Nucleus accumbens (tissue), 56 donors: ENCODE results near the gene NBPF4.
"Not testable (repeated sequence)": the region's sequence is repeated elsewhere in the genome, so short reads cannot be mapped to it uniquely, and the experiment has no call there.

ENCODE experiments used
- DNase-seq, 56 donors: peaks; one replicate each; lab custom pipeline; 2025; lab: John Stamatoyannopoulos, UW

The NBPF4 gene, protein sequence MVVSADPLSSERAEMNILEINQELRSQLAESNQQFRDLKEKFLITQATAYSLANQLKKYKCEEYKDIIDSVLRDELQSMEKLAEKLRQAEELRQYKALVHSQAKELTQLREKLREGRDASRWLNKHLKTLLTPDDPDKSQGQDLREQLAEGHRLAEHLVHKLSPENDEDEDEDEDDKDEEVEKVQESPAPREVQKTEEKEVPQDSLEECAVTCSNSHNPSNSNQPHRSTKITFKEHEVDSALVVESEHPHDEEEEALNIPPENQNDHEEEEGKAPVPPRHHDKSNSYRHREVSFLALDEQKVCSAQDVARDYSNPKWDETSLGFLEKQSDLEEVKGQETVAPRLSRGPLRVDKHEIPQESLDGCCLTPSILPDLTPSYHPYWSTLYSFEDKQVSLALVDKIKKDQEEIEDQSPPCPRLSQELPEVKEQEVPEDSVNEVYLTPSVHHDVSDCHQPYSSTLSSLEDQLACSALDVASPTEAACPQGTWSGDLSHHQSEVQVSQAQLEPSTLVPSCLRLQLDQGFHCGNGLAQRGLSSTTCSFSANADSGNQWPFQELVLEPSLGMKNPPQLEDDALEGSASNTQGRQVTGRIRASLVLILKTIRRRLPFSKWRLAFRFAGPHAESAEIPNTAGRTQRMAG

DNA sequence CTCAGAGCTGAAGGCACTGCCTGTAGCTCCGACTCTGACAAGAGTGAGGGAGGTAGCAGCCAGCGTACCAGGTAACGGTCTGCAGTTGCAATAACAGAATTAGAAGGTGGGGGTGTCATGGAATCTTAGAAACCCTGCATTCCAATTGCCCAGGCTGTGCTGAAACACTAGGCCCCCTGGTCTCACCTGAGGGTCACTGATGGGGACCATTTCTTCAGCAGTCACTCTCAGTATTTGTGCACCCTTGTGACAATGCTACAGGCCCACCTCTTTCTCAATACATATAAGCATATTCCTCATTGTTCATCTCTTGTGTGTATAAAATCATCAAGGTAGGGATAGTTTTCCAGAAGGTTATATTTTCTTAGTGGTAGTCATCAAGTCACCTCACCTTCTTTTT lies at the start of gene NBPF4:
Gene NBPF4, minus strand, starts transcription at position 101 of the 400 bp plus-strand sequence. CDS start 315 bp downstream, outside the sequence.
- DNase-seq: not testable (repeated sequence)

DNA sequence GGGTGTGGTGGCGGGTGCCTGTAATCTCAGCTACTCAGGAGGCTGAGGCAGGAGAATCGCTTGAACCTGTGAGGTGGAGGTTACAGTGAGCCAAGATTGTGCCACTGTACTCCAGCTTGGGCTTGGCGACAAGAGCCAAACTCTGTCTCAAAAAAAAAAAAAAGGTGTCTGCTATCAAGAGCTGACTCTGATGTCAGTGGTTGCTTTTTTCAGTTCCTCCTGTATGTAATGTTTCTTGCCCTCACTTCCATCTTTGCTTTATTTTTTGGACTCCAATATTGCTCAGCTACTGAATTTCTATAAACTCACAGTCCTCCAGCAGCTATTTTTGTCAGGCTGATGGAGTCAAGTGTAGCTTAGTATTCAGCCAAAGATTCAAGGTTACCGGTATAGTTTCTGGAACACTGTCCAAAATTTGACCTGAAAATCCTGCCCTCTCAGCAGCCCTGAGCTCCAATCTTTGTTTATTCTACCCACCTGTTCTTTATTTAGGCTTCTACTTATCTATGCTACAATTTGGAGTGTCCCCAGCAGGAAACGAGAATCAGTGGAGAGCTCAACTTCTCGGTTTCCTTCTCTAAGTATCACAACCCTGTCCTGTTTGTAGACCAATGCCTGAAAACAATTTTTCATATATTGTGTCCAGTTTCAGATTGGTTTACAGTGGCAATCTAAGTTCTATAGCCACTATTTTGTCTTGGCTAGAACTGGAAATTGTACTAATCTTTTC lies 38.8 kb upstream of the NBPF4 start:
- DNase-seq: not testable (repeated sequence)

DNA sequence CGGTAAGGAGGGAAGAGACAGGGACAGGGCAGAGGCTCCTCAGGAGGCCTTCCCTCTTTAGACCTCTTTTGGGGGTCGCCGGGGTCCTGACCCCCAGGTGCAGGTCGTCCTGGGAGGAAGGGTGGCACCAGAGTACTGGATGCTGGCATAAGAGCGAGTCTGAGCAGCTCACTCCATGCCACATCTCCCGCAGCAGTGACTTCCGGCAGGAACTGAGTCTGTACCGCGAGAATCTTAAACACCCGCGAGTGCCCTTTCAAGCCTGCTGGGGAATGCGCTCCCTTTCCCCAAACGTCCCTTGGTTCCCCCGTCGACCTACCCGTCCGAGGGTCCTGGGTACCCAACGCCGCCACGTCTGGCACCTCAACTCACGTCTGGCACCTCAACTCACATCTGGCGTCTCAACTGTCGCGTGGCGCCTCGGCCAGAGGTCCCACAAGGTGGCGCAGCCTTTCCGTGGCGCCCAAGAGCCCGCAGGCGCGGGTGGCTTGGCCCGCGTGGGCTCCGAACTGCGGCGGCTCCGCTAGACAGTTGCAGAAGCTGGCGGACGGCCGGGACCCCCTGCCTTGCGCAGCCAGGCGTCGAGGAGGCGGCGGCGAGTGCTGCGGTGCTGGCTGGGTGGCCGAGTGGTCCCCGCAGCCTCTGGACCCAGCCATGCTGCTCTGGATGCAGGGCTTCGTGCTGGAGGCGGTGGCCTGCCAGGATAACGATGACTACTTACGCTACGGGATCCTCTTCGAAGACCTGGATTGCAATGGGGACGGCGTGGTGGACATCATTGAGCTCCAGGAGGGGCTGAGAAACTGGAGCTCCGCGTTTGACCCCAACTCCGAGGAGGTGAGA lies 28.8 kb upstream of the NBPF4 start:
- DNase-seq: not testable (repeated sequence)

DNA sequence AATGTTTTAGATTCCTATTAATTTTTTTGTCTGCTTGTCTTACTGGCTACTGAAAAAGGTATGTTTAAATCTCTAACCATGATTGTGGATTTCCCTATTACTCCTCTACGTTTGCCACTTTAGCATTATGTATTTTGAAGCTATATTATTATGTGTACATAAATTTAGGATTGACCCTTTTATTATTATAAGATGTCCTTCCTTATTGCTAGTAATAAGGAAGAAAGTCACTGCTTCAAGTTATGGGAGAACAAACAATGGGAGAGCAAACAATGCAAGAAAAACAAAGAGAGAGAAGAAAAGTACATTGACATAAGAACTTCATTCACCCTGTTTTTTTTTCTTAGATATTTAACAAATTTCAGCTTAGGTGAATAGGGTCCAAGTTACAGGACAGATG lies 23.2 kb upstream of the NBPF4 start:
- not testable (repeated sequence) for DNase-seq

DNA sequence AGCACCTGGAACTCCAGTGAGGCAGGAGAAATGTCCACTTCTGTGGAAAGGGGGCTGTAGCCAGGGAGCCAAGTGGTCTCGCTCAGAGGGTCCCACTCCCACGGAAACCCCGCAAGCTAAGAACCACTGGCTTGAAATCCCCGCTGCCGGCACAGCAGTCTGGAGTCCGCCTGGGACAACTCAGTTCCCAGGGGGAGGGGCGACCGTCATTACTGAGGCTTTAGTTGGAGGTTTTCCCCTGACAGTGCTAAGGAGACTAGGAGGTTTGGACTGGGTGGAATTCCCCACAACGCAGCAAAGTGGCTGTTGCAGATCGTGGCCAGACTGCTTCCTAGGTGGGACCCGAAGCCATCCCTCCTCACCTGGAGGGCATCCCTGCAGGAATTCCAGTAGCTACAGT lies 18.1 kb upstream of the NBPF4 start:
- not testable (repeated sequence) for DNase-seq

DNA sequence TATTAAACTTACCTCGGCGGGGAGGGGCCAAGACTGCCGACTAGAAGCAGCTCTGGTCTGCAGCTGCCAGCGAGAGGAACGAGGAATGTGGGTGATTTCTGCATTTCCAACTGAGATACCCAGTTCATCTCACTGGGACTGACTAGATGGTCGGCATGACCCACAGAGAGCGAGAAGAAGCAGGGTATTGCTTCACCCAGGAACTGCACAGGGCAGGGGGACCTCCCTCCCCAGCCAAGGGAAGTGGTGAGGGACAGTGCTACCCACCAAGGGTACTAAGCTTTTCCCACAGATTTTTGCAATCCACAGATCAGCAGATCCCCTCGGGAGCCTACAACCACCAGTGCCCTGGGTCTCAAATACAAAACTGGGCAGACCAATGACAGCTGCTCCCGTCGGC lies 17.6 kb upstream of the NBPF4 start:
- not testable (repeated sequence) for DNase-seq

DNA sequence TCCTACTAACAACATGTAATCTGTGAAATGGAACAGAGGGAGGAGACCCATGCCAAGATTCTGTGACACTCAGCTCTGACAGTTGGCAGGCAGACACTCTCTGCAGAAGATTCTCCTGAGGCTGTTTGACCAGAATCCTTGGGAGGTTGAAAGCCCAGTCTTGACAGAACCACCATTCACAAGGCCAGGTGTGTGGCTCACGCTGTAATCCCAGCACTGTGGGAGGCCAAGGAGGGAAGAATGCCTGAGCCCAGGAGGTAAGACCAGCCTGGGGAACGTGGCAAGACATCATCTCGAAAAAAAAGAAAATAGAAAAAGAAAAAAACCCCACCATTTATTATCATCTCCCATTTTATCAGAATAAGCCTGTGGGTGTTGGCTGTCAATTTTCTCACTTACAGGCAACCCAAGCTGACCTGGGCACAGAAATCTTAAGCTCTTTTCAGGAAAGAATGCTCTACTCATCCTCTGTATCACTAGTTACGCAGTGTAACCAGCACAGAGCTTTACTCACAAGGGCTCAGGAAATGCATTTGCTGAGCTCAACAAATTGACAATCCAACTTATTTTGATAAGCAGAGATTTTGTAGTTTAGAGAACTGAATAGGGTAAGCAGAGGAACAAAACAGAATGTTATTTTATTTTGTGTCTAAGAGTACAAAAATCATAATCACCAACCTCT lies 16.8 kb upstream of the NBPF4 start:
- not testable (repeated sequence) for DNase-seq

DNA sequence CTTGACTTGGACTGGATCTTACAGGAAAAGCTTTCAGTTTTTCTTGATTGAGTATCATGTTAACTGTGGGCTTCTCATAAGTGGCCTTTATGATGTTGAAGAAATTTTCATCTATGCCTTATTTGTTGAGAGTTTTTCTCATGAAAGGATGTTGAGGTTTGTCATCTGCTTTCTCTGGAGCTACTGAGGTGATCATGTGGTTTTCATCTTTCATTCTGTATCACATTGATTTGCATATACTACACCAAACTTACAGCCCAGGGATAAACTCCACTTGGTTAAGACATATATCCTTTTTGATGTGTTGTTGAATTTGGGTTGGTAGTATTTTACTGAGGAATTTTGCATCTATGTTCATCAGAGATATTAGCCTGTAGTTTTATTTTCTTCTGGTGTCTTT lies 11.6 kb upstream of the NBPF4 start:
- not testable (repeated sequence) for DNase-seq

DNA sequence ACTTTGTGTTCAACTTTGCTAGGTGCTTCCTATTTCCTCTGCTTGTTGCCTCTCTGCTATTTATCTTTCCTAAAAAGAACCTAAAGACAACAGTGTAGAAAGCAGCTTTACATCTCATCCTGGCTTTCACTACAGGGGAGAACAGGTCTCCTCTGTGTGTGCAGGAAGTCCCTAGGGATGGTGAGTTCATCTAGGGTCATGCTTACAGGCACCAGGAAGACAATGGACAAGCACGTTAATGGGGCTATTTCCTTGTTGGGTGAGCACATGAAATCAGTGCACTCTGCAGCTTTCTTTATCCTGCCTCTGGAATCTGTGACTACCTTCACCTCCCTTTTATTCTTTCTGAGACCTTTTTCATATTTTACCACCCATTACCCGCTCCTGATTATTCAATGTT lies 4.5 kb downstream of the NBPF4 start:
- DNase-seq: not testable (repeated sequence)

DNA sequence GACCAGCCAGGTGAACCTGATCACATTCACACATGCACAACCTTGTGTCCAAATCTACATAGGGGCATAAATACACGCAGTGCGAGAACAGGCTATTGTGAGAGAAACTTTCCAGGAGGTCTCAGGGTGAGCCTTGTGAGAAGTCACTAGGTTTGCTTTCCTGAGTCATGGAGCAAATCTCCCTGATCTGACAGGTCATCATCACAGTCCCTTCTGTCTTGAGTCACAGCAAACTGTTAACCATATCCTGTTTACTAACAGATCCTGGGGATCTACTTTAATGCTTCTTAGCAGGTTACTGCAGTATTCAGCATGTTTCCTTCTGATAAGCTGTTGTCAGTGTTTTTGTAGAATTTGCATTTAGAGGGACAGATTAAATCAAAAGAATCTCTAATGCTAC lies 8.6 kb downstream of the NBPF4 start:
- not testable (repeated sequence) for DNase-seq

DNA sequence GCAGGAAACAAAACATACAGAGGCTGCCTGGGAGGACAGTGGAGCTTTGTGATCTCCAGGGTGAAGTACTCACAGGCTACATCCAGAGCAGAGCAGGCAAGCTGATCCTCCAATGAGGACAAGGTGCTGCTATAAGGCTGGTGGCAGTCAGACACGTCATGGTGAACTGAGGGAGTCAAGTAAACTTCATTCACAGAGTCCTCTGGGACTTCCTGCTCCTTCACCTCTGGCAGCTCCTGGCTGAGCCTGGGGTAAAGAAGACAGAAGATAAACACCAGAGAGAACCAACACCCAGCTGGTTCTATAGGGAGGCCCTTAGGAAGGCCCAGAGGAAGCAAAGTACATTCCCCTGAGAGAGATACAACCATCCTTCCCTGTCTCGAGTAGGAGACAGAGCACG lies 11.7 kb downstream of the NBPF4 start:
- DNase-seq: not testable (repeated sequence)

DNA sequence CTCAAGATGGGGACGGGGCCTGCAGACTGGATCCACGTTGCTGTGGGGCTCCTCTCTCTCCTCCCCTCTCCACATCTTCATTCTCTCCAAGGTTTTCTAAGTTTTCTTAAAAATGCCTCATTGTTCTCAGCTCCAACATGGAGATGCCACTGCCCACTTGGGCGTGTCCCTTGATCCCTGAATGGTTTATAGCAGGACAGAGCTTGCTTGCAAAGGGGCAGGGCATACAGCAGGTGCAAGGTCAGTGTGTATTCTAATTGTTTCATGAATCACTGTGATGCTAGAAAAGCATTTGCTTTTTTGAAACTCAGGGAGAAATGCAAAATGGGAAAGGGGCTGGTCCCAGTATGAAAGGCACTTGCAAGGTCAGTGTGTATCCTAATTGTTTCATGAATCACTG lies 13.9 kb downstream of the NBPF4 start:
- DNase-seq: not testable (repeated sequence)

DNA sequence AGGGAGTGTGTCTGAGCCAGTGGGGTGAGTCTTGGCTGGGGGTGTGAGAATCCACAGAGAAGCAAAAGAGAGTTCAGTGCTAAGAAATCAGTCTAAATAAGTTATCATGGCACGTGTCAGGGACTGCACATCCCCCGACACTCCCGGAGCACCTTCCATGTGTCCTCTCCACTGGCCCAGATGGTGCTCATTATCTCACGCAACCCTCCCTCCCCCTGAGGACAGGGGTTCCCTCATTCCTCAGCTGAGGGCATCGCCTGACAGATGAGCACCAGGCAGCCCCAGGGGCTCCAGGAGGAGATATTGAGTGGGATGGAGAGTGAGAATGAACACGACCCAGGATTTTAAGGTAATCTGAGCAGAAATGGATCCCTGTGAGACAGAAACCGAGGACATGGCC lies 16.1 kb downstream of the NBPF4 start:
- DNase-seq: not testable (repeated sequence)

DNA sequence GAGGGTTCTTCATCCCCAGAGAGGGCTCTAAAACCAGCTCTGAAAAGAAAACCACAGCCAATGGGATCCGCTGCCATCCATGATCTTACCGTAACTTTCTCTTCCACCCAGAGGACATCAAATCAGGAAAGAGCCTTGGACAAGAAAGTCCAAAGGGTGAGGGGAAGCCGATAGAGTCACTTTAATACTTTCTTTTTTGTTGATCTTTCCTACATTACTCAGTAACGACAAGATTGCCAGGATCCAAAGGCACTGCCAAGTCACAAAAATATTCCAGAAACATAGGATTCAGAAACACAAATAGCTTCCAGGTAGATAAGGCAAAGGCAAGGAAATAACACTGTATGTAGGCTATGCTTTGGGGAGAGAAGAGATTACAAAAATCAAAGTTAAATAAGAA lies 17.0 kb downstream of the NBPF4 start:
- not testable (repeated sequence) for DNase-seq

DNA sequence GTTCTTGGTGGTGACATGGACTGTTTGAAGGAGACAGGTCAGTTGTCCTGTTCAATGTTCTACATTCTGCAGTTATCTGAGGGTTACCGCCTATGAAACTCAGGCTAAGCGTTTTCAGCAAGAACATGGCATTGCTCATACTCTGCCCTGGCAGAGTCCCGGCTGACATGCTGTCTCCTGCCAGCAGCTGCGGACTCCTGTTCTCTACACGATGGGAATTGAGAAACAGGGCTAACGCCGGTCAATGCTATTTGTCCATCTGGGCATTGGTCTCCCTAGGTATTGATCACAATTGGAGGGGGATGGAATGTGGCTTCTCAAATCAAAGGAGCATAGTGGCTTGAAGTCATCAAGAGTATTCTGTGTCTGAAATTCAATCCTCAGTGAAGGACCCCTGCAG lies 20.6 kb downstream of the NBPF4 start:
- not testable (repeated sequence) for DNase-seq

DNA sequence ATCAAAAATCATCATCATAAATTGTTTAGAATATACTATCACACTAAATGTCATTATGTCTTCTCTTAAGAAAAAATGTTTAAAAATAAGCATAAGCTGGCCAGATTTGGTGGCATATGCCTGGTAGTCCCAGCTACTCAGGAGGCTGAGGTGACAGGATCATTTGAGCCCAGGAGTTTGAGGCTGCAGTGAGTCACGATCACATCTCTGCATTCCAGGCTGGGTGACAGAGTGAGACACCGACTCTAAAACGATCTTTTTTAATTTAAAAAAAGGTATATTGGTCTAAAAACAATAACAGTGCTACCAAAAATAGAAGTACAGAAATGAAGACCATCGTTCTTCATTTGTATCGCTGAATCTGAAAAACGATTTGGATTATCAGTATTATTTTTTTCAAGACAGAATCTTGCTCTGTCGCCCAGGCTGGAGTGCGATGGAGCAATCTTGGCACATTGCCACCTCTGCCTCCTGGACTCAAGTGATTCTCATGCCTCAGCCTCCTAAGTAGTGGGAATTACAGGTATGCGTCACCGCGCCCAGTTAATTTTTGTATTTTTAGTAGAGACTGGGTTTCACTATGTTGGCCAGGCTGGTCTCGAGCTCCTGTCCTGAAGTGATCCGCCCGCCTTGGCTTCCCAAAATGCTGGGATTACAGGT lies 26.2 kb downstream of the NBPF4 start:
- DNase-seq: not testable (repeated sequence)

DNA sequence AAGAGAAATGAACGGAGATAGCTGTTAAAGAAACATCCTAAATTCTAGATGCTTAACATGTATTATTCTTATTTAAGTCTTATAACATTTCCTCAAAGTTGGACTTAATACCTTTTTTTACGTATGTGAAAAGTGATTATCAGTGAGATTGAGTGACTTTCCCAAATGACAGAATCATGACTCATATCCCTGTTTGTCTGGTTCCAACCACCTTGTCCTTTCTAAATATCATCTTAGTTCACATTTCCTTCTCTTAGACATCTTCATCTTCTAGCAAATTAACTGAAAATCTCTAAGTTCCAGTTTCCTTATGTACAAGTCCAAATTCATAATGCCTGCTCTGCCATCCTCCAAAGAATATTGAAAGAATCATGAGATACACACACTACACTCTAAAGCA lies 26.9 kb downstream of the NBPF4 start:
- not testable (repeated sequence) for DNase-seq

DNA sequence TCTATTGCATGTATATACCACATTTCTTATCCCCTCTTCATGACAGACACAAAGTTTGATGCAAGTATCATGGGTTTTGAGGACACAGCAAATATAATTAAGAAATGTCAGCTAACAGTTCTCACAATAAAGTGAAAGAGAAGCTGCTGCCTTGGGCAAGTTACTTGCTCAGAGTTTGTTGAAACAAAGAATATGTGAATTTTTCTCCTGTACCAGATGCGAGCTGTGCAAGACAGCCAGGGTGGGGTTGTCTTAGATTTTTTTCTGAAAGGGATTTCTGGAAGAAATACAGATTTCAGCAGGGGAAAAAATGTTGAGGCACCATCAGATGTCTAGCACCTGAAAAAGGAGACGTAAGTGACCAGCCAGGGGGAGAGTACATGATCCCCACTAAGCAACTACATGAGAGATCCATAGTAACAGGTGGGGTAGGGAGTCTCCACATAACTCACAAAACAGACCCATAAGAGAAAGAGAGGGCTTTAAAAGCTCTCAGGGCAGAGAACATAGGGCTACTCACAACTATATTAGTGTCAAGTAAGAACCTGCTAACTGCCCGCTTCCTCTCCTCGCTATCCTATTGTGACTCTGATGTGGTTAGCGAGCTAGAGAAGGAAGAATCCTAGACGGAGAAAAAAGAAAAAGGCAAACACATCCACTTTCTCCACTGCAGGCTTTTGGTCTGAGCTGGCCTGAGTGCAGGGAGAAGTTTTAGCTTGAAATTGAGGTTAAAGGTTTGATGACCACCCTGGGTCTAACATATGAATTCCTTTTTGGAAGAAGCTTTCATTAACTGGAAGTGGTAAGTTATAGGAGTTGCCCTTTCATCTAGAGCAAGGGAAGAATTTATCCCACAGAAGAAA lies 27.6 kb downstream of the NBPF4 start:
- DNase-seq: not testable (repeated sequence)
